HG03175 (cell line): ENCODE measurements around the gene DOK6.

Experiments used
- ATAC-seq: cut with Tn5 transposase; IDR thresholded peaks from one replicate; pipeline ENCODE4 v1.9.1; 2021; ENCODE audit warnings: mild to moderate bottlenecking, moderate library complexity; ENCODE audit not compliant: unreplicated experiment

Gene DOK6

DNA sequence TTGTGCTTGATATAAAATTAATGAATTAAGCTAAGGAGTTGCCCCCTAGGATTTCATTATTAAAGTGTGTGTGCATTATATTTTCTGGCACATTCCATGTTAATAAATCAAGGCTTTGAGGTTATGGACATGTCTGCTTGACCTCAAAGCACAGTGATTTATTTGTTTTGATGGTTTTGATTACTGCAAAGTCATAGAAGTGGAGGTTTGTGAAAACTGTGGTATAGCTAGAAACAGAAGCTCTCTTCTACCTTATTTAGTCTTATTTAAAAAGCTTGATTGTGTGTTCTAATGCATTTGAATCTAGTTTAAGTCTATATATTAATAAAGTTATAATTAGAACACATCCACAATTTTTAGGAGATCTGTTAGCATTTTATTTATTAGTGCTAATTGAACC is 32.2 kb downstream of the DOK6 start:
- no peak for ATAC-seq

DNA sequence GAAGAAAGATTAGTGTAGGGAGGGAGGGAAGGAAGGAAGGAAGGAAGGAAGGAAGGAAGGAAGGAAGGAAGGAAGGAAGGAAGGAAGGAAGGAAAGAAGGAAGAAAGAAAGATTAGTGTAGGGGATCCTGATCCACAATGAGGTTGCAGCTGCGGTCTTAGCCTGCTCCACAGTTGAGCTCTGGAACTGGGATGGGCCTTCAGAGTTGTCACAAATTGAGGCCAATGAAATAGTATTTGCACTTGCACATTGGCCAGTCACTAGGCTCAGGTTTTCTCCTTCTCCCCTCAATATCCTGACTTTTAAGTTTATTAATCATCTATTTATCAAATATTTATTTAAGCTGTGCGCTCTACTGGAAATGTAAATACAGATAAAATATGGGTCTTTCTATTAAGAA is 34.3 kb downstream of the DOK6 start:
- ATAC-seq: no peak

DNA sequence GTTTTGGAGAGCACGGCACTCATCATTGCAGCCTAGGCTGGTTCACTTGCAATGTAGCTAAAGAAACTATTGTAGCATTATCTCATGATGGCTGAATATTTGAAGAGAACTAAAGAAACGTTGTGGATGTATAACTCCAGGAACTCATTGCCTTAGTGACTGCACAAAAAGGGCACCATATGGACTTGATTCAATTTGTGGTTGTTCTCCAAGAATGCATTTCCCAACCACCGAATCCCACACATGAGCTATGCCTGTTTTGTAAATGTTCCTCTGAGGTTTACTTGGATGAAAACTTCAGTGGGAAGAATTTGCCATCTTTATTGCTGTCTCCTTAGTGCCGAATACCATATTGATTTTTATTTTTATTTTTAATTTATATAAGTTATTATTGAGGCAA is 43.5 kb downstream of the DOK6 start:
- ATAC-seq: no peak

DNA sequence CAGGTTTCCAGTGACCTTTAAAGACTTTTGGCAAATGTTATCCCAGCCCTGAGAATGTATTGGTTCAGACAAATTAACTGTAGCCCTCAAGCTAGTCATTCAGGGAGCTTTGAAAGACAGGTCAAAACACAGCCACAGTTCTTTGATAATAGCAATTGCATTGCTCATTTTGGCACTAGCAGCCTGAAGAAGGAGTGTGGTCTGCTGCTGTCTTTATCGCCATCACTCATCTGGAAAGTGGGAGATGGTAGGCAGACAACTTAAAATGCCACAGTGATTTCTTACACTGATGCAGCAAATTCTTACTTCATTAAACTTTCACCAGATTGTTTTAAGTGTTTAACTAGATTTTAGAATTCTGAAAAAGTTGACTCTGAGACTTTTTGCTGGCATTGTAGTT is 47.2 kb downstream of the DOK6 start:
- no peak for ATAC-seq

DNA sequence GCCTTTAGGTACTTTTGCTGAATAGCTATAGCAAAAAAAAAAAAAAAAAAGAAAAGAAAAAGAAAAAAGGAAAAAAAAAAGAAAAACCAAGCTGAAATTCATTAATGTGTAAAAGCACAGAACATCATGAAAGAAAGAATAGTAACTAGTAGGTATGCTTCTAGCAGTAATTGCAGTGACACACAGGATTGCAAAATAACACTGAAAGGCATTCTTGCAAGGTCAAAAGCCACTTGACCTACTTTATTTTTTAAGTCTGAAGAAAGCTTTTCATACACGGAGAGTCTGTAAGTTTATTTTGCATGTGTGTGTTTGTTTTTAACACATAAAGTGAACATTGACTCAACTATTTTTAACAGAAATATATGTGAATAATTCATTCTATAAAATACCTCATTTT is 54.4 kb downstream of the DOK6 start:
- ATAC-seq: no peak

DNA sequence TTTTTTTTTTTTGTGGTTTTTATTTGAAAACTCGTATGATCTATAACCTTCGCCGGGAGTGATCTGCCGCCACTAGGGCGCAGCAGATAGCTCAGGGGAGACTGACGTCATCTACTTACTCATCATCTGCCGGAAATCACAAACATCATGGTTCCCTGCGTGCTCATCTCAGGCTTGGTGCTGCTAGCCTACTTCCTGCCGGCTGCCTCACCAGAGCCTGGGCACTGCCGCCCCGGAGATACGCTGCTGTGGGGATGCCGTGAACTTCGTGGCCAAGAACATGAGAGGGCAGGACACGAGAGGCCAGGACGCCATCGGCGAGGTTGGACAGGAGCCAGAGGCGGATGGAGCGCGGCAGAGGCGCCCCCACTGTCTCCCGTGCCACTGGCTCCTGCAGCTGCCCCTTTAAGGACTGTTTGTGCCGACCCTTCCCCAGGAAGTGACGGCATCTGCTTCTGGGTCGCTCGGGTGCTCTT is 68.8 kb downstream of the DOK6 start:
- ATAC-seq: peak; percentile 45

DNA sequence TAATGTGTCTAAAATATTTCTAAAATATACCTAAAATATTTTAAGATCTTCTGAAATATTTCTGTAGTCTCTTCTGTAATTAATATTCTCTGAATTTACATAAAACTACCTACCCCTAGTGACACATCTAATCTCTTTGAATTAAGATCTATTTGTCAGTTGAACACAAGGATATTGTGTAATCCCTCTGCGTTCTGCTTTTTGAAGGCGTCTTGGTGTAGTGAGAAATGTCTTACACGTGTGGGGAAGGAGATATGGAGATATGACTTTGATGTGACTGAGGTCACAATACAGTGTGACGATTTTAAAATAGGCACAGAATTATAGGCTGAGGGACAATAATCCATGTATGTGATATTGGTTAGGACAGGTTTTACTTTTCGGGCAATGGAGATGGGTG is 79.8 kb downstream of the DOK6 start:
- ATAC-seq: no peak

DNA sequence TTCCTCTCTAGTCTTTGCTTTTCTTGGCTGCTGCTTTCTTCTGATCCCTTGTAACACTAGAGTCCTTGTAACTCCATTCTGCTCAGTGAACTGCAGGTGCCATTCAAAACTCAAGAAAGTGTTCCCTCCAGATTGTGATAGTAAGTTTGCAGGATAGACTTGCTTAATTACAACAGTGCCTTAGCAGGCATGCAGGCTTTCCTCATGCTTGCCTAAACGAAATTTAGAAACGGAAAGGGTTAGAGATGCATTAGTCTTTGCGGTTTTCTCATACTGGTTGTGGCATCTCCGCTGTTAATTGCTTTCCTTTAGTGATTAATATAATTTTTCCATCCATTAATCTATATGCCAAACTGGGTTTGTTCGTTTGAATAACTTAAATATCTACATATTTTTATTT is 82.9 kb downstream of the DOK6 start:
- ATAC-seq: no peak

DNA sequence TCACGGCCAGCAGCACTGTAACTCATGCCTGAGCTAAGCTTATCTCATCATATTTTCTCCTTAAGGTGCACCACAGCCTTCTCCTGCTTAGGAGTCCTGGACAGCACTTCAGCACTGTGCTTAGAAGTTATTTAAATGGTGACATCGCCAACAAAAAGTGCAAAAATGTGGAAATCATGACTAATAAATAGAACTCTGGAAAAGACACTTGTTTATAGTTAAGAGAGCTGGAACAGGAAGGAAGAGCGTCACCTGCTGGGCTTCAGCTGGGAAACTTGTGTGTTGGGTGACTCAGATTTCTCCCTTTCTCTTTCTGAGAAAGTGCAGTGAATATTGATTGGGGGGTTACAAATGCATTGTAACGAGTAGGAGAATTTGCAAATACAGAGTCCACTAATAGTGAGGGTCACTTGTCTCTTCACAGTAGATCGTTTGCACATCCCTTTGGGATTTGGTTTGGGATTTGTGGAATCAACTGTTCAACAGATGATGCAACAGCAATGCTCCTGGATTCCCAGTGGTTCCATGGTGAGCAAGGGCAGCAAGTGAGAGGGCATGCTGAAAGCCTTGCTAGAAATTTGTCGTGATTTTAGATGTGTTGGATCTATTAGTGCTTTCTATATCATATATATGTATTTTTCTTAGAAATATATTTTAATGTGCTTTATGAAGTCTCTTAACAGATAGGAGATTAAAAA is 84.2 kb downstream of the DOK6 start:
- ATAC-seq: no peak

DNA sequence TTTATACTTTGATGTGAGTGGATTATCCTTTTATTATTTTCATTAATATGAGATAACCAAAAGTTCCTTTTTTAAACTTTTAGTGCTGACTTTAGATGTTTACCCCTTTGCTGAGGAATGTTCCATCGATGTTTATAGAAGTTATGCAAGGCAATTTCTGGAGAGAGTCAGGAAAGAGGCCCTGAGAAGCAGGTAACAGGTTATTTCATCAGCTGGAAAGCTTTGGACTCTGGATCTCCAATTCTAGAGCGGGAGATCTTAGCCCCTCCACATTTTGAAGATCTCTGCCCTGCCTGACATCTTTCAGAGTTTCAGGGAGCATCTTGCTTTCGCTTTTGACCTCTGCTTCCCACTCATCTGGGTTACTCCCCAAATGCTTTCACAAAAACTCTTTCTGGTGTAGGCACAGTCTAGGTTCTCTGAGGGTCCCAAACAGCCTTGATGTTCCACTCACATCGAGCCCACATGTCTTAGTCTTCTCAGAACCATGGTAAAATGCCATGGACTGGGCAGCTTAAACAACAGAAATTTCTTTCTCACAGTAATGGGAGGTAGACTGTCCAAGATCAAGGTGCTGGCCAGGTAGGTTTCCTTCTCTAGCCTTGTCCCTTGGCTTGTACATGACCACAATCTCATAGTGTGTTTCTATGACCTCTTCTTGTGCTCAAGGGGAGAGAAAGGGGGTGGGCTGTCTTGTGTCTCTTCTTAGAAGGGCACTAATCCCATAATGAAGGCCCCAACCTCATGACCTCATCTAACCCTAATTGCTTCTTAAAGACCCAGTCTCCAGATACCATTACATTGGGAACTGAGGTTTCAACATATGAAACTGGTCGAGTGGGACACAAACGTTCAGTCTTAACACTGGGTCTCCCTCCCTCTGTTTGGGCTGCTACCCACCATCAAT is 87.1 kb downstream of the DOK6 start:
- ATAC-seq: no peak

DNA sequence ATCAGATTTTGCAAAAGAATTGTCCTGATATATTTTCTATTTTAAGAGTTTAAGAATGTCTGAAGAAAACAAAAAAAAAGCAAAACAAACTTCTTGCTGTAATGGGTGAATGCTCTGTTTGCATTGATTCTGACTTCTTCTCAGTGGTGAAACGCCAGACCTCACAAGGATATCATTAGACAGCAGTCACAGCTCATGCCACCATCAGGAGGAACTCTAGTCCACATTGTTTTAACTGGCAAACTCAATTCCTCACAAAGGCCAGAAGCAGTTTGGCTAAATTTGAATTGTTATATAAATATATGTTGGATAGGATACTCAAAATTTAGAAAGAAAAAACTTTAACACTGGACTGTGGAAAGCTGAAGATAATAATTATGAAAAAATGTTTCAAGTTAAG is 89.4 kb downstream of the DOK6 start:
- no peak for ATAC-seq

DNA sequence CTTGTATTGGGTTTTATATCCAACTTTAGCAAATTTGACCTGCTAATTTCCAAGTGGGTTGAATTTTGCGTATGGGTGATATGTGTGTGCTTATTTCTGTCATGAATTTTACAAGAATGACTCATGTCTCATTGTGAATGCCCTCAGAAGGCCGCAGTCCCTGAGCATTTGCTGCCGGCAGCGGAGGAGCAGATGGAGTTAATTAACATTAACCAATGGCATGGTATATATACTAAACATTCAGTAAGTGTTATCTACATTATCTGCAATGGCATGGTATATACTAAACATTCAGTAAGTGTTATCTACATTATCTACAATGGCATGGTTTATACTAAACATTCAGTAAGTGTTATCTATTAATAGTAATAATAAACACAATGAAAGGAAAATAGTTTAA is 90.1 kb downstream of the DOK6 start:
- no peak for ATAC-seq

DNA sequence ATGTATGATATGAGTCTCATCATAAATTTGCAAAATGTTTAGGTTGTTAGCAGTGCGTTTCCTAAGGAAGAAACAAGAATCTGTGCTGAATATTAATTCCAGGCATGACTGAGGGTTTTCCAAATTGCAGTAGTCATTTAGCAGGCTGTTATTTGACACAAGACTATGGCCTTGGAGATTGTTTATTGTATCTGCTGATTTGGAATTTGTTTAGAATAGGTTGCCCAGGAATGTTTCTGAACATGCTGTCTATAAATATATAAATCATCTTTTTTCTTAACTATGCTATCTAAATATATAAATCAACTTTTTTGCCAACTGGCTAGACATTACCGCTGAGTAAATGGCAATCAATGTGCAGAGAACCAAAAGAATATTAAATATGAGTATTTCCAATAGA is 90.9 kb downstream of the DOK6 start:
- no peak for ATAC-seq

DNA sequence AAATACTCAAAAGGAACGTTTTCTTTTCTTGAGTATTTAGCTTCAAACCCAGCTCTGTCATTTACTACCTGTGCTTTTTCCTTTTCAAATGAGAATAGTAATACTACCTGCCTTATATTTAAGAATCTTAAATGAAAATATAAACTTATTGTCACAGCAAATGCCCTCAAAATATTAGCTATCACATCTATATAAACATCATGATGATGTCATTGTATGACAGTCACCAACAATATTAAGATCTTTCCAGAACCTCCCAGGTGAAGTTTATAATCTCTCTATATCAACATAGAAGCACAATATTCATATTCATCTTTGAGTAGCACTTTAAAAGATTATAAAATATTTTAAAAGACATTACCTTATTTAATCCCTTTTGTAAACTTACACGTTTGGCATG is 92.2 kb downstream of the DOK6 start:
- ATAC-seq: no peak

DNA sequence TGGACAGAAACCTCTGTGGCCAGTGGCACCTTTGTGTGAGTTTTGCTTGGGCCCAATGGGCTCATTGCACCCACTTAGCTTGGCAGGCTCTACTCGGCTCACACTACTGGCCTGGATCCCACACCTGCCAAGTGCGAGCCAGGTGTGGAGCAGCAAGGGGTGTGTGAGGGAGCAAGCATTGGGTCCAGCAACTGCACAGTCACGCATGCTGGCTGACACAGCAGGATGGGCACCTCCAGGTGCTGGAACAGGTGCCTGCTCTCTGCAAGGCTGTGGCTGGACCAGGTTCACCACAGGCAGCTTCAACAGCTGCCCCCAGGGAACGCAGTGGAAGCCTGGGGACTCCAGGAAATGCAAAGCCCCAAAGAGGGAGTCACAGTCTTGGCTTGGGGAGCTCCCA is 94.2 kb downstream of the DOK6 start:
- no peak for ATAC-seq

DNA sequence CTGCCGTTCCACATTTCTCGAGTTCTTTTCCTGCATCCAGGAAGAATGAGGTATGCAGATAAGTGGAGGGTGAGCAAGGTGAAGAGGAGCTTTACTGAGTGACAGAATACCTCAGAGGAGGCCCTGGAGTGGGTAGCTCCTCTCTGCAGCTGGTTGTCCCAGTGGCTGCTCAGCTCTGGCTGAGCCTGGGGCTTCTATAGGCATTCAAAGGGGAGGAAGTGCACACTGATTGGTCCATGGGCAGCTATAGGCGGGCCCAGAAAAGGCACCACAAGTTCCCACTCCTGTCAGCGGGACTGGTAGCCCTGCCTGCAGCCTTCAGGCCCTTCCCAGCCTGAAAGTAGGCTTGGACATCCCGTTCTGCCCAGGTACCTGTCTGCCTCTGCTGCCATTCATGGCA is 94.7 kb downstream of the DOK6 start:
- no peak for ATAC-seq

DNA sequence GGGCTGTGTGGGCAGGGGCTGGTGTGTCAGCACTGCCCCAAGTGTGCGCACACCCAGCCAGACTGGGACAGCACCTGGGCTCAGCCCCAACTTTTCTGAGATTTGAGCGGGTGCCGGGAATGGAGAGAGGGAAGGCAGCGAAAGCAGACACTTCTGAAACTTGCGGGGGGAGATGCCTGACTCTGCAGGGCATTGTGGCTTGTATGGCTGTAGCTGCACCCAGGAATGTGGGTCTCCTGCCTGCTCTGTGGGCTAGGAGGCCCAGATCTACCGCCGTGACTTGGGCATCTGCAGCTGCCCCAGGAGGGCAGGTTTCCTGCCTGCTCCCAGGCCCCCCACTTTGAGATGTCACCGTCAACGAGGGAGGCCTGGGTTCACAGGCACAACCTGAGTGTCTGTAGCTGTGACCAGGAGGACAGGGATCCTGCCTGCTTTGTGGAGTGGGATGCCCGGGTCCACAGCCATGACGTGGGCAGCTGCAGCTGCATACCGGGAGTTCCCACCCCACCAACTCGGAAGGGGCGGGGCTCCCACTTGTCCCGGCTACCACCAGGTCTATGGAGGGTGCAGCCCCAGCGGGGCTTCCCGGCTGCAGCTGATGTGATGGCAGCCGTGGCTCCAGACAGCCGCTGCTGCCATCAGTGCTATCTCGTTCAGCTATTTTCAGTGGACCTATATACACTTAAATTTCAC is 95.3 kb downstream of the DOK6 start:
- no peak for ATAC-seq

DNA sequence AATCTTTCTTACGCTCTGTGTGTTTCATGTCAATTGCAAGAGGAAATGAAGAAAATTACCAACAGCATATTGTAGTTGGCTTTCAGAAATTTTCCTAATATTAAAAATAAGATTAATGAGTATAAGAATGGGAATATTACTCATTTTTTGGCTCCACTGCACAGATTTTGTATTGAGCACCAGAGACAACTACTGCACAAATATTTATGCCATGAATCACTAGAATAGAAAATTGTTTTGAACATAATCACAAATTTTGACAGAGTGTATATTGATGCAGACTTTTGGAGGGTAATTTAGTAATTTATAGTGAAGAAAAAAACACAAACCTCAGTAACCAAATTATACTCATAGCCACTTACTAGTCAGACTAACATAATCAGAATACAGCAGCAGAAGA is 118.3 kb downstream of the DOK6 start:
- ATAC-seq: no peak

DNA sequence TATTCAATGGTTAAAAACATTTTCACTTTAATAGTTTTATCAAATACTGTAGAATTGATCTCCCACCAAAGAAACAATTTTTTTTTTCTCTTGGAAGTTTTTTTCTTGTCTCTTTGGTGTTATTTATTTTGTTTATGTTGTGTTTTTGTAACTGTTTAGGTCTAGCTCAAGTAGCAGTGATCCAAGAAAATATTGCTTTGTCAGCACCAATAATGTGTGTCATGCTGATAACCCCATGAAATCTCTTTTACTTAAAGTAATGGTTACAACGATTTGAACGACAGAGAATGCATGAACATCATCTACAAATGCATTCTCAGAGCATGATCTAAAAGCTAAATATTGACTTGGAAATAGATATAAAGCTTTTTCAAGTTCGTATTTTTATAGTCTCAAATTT is 122.9 kb downstream of the DOK6 start:
- no peak for ATAC-seq

DNA sequence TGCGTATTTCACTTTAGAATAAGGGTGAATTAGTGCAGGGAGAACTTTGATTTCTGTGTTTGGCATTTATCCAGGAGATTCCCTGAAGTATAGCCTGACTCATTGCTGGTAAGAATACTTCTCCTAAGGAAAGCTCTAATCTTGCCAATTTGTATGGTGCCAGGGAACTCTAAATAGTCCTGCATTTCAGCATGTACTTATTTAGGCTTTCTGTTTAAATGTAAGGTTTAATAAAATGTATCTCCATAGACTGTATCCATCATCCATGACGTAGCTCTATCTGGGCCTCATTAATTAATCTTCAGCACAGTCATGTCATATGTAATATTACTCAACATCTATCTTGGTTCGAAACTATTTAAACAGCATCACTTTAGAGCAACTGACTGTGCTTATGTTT is 127.7 kb downstream of the DOK6 start:
- no peak for ATAC-seq

DNA sequence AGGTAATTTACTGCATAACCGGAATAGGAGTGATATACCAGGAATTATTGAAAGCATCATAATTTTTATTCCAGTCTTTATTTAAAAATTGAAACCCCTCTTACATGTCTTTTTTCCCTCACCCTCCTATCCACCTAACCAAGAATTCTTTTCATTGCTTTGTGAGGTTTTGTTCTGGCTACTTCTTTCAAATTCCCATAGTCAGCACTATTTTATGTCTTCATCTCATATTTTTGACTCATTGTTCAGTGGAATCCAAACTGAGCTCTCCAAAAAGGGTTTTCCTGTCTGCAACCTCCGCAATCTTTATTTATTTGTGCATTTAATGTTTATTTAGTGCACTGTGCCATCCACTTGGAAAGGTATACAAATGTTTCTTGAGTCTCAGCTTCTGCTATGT is 128.5 kb downstream of the DOK6 start:
- ATAC-seq: no peak

DNA sequence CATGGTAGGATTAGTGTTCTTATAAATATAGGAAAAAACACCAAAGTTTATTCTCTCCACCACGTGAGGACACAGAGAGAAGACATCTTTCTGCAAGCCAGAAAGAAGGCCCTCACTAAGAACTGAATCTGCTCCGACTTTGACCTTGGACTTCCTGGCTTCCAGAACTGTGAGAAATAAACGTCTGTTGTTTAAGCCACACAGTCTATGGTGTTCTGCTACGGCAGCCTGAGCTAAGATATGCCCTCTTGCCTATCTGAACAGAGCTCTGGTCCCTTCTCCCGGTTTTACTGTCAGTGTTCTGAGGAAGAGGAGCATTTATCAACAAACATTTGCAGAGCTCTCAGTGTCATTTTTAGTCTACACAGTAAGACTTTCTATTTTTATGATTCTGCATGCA is 131.3 kb downstream of the DOK6 start:
- ATAC-seq: no peak
